ENCODE measurements around the gene CFAP57. TPM values are rescaled to one million over a fixed set of nuclear protein-coding genes. Genes with fewer than 3 reads are reported as not detected.

The CFAP57 gene
- total and polyA plus RNA-seq, 2 of the 13 experiments (the other 11 are each of a cell fraction or from before 2014, with no cell fraction given), result 0.01 TPM; not detected in 1

DNA sequence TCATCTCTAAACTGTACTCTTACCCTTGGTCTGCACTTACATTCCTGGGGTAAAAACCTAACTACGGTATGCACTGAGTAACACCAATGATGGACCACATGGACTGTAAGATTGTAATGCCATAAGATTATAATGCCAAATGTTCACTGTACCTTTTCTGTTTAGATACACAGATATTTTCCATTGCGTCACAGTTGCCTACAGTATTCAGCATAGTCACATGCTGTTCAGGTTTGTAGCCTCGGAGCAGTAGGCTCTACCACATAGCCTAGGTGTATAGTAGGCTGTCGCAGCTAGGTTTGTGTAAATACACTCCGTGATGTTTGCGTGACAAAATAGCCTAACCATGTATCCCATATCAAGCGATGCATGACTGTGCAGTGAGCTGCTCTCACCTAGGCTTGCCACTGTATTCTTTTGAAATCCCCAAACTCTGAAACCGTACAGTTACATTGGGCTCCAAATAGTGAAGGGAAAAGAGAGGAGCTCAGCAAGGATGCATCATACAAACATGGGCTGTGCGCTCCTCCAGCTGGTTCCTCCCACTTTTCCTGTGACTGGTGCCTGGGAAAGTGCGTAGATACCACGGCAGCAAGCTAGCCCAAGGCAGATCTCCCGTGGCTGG lies 35.2 kb downstream of the CFAP57 start (continued):
- TF ChIP-seq, protein P1, sequence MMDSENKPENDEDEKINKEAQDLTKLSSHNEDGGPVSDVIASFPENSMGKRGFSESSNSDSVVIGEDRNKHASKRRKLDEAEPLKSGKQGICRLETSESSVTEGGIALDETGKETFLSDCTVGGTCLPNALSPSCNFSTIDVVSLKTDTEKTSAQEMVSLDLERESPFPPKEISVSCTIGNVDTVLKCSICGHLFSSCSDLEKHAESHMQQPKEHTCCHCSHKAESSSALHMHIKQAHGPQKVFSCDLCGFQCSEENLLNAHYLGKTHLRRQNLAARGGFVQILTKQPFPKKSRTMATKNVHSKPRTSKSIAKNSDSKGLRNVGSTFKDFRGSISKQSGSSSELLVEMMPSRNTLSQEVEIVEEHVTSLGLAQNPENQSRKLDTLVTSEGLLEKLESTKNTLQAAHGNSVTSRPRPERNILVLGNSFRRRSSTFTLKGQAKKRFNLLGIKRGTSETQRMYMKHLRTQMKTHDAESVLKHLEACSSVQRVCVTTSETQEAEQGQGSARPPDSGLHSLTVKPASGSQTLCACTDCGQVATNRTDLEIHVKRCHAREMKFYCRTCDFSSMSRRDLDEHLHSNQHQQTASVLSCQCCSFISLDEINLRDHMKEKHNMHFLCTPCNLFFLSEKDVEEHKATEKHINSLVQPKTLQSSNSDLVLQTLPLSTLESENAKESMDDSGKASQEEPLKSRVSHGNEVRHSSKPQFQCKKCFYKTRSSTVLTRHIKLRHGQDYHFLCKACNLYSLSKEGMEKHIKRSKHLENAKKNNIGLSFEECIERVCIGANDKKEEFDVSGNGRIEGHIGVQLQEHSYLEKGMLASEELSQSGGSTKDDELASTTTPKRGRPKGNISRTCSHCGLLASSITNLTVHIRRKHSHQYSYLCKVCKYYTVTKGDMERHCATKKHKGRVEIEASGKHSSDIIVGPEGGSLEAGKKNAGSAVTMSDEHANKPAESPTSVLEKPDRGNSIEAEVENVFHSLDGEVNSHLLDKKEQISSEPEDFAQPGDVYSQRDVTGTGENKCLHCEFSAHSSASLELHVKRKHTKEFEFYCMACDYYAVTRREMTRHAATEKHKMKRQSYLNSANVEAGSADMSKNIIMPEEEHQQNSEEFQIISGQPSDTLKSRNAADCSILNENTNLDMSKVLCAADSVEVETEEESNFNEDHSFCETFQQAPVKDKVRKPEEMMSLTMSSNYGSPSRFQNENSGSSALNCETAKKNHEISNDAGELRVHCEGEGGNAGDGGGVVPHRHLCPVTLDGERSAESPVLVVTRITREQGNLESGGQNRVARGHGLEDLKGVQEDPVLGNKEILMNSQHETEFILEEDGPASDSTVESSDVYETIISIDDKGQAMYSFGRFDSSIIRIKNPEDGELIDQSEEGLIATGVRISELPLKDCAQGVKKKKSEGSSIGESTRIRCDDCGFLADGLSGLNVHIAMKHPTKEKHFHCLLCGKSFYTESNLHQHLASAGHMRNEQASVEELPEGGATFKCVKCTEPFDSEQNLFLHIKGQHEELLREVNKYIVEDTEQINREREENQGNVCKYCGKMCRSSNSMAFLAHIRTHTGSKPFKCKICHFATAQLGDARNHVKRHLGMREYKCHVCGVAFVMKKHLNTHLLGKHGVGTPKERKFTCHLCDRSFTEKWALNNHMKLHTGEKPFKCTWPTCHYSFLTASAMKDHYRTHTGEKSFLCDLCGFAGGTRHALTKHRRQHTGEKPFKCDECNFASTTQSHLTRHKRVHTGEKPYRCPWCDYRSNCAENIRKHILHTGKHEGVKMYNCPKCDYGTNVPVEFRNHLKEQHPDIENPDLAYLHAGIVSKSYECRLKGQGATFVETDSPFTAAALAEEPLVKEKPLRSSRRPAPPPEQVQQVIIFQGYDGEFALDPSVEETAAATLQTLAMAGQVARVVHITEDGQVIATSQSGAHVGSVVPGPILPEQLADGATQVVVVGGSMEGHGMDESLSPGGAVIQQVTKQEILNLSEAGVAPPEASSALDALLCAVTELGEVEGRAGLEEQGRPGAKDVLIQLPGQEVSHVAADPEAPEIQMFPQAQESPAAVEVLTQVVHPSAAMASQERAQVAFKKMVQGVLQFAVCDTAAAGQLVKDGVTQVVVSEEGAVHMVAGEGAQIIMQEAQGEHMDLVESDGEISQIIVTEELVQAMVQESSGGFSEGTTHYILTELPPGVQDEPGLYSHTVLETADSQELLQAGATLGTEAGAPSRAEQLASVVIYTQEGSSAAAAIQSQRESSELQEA (CRISPR knock-in tag; IDR thresholded peaks at IDR 0.05; ENCODE audit: not compliant biosample characterization), result no peak
- TF ChIP-seq PCBP2 (optimal IDR thresholded peaks at IDR 0.05; ENCODE audit: low read depth, low read length, poor library complexity, severe bottlenecking) (no peak), NR2F6 (IDR thresholded peaks at IDR 0.05) (peak; percentile 6; the same call in 1 of the 2 replicates), NR2F6 (CRISPR knock-in tag; IDR thresholded peaks at IDR 0.05) (no peak), JDP2 (CRISPR knock-in tag; IDR thresholded peaks at IDR 0.05; ENCODE audit: borderline replicate concordance) (no peak), SAP130 (CRISPR knock-in tag; IDR thresholded peaks at IDR 0.05; ENCODE audit: low read depth) (peak; percentile 4; the same call in 1 of the 2 replicates), ZNF619 (CRISPR knock-in tag; IDR thresholded peaks at IDR 0.05) (no peak), CHD2 (IDR thresholded peaks at IDR 0.05; ENCODE audit: low read depth, low read length) (no peak), ZNF382 (CRISPR knock-in tag; IDR thresholded peaks at IDR 0.05; ENCODE audit: borderline replicate concordance) (no peak), ZNF652 (CRISPR knock-in tag; IDR thresholded peaks at IDR 0.05; ENCODE audit: borderline replicate concordance, low read depth) (peak; percentile 4; the same call in 1 of the 2 replicates), ZNF292 (CRISPR knock-in tag; IDR thresholded peaks at IDR 0.05; ENCODE audit: borderline replicate concordance, low read depth) (peak; percentile 1; the same call in 1 of the 2 replicates), MED1 (CRISPR knock-in tag; IDR thresholded peaks at IDR 0.05) (0 out of 2 replicates have a peak, but pooled peaks have one; percentile 7), ZNF383 (CRISPR knock-in tag; IDR thresholded peaks at IDR 0.05; ENCODE audit: borderline replicate concordance) (no peak)
- TF ChIP-seq, protein P2, sequence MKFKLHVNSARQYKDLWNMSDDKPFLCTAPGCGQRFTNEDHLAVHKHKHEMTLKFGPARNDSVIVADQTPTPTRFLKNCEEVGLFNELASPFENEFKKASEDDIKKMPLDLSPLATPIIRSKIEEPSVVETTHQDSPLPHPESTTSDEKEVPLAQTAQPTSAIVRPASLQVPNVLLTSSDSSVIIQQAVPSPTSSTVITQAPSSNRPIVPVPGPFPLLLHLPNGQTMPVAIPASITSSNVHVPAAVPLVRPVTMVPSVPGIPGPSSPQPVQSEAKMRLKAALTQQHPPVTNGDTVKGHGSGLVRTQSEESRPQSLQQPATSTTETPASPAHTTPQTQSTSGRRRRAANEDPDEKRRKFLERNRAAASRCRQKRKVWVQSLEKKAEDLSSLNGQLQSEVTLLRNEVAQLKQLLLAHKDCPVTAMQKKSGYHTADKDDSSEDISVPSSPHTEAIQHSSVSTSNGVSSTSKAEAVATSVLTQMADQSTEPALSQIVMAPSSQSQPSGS (CRISPR knock-in tag; IDR thresholded peaks at IDR 0.05), result 0 out of 2 replicates have a peak, but pooled peaks have one; percentile 3
- TF ChIP-seq, protein P3, sequence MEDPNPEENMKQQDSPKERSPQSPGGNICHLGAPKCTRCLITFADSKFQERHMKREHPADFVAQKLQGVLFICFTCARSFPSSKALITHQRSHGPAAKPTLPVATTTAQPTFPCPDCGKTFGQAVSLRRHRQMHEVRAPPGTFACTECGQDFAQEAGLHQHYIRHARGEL (CRISPR knock-in tag; IDR thresholded peaks at IDR 0.05), result no peak
- TF ChIP-seq, protein P4, sequence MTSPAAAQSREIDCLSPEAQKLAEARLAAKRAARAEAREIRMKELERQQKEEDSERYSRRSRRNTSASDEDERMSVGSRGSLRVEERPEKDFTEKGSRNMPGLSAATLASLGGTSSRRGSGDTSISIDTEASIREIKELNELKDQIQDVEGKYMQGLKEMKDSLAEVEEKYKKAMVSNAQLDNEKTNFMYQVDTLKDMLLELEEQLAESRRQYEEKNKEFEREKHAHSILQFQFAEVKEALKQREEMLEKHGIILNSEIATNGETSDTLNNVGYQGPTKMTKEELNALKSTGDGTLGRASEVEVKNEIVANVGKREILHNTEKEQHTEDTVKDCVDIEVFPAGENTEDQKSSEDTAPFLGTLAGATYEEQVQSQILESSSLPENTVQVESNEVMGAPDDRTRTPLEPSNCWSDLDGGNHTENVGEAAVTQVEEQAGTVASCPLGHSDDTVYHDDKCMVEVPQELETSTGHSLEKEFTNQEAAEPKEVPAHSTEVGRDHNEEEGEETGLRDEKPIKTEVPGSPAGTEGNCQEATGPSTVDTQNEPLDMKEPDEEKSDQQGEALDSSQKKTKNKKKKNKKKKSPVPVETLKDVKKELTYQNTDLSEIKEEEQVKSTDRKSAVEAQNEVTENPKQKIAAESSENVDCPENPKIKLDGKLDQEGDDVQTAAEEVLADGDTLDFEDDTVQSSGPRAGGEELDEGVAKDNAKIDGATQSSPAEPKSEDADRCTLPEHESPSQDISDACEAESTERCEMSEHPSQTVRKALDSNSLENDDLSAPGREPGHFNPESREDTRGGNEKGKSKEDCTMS (CRISPR knock-in tag; conservative IDR thresholded peaks at IDR 0.05), result no peak
